Thymus (tissue), 11 donors: ENCODE data around the gene TRMT44. TPM values are rescaled to one million over a fixed set of nuclear protein-coding genes. Genes with fewer than 3 reads are reported as not detected.

Experiments used
- DNase-seq, 9 donors: peaks; one replicate each; pipeline ENCODE4 v3.0.0-alpha.2; 2013; ENCODE audit warnings: low spot score in 9 of 9, low read depth in 6 of 9, missing footprints in 1 of 9
- H3K27ac ChIP-seq, 2 donors: one replicate each; pipeline ENCODE4 v1.5.1; 2013; ENCODE audit warnings: control low read depth in 1 of 2, low read depth in 1 of 2, low read length in 1 of 2, mild to moderate bottlenecking in 1 of 2, moderate library complexity in 1 of 2
- H3K27me3 ChIP-seq, 2 donors: one replicate each; pipeline ENCODE4 v1.5.1; 2013; ENCODE audit warnings: low read length in 1 of 2; ENCODE audit not compliant: control insufficient read depth in 2 of 2, insufficient read depth in 1 of 2
- H3K36me3 ChIP-seq, 2 donors: one replicate each; pipeline ENCODE4 v1.5.1; 2013; ENCODE audit warnings: low read length in 1 of 2, mild to moderate bottlenecking in 1 of 2, moderate library complexity in 1 of 2; ENCODE audit not compliant: control insufficient read depth in 2 of 2, insufficient read depth in 2 of 2
- H3K4me1 ChIP-seq, 2 donors: one replicate each; pipeline ENCODE4 v1.5.1; 2013; ENCODE audit warnings: low read length in 2 of 2; ENCODE audit not compliant: control insufficient read depth in 2 of 2, insufficient read depth in 2 of 2
- H3K4me3 ChIP-seq, 2 donors: one replicate each; pipeline ENCODE4 v1.5.1; 2013; ENCODE audit warnings: low read length in 2 of 2, control low read depth in 1 of 2, mild to moderate bottlenecking in 1 of 2
- H3K9me3 ChIP-seq, 2 donors: one replicate each; pipeline ENCODE4 v1.5.1; 2013; ENCODE audit warnings: low read length in 1 of 2, mild to moderate bottlenecking in 1 of 2; ENCODE audit not compliant: control insufficient read depth in 2 of 2, insufficient read depth in 1 of 2
- WGBS: extraction: QIAGEN DNeasy Blood & Tissue Kit; methylation state at CpG from one replicate; pipeline ENCODE4 v1.1.7; 2013; 5-methylcytosine and 5-hydroxymethylcytosine counted together
- polyA plus RNA-seq: library from polyadenylated mRNA; stranded (reverse); fragments of 200-250 nt; gene quantifications from one replicate; pipeline ENCODE4 v1.2.3, GENCODE V29; 2013
- total RNA-seq: library from RNA; stranded (reverse); fragments of 120-200 nt; gene quantifications from one replicate; pipeline ENCODE4 v1.2.4, GENCODE V29; 2013
- donor health status: healthy.

The TRMT44 gene
- total and polyA plus RNA-seq, 2 donors, result 8.4 to 9.5 TPM

- no peak for DNase-seq
- no peak overlapping the region for H3K27ac ChIP-seq
- H3K4me1 ChIP-seq, result no peaks in the 10 kb centered on the region
- no peaks in the 10 kb centered on the region for H3K36me3 ChIP-seq
- no peaks in the 10 kb centered on the region for H3K27me3 ChIP-seq
- H3K4me3 ChIP-seq, result no peak overlapping the region
- no peaks in the 10 kb centered on the region for H3K9me3 ChIP-seq
- 89% methylated on average over 13 of the region's 13 CpGs for WGBS
These were observed 82.6 kb downstream of the TRMT44 start for GRCh38 chr4:8523175-8523574.

GRCh38 chr4:8523766-8524165 is 83.2 kb downstream of the TRMT44 start:
- Histone ChIP-seq H3K4me1 (no peaks in the 10 kb centered on the region), H3K27me3 (no peaks in the 10 kb centered on the region), H3K27ac (no peak overlapping the region), H3K36me3 (no peaks in the 10 kb centered on the region), H3K4me3 (no peak overlapping the region), H3K9me3 (no peaks in the 10 kb centered on the region)
- WGBS, result 92% methylated on average over 3 of the region's 3 CpGs
- DNase-seq, result no peak

GRCh38 chr4:8524595-8525382 is 84.2 kb downstream of the TRMT44 start:
- Histone ChIP-seq H3K9me3 (no peaks in the 10 kb centered on the region), H3K36me3 (no peaks in the 10 kb centered on the region), H3K4me3 (no peak overlapping the region), H3K27me3 (no peaks in the 10 kb centered on the region), H3K27ac (no peak overlapping the region), H3K4me1 (no peaks in the 10 kb centered on the region)
- WGBS, result 87% methylated on average over 12 of the region's 12 CpGs
- DNase-seq, result no peak

DNA sequence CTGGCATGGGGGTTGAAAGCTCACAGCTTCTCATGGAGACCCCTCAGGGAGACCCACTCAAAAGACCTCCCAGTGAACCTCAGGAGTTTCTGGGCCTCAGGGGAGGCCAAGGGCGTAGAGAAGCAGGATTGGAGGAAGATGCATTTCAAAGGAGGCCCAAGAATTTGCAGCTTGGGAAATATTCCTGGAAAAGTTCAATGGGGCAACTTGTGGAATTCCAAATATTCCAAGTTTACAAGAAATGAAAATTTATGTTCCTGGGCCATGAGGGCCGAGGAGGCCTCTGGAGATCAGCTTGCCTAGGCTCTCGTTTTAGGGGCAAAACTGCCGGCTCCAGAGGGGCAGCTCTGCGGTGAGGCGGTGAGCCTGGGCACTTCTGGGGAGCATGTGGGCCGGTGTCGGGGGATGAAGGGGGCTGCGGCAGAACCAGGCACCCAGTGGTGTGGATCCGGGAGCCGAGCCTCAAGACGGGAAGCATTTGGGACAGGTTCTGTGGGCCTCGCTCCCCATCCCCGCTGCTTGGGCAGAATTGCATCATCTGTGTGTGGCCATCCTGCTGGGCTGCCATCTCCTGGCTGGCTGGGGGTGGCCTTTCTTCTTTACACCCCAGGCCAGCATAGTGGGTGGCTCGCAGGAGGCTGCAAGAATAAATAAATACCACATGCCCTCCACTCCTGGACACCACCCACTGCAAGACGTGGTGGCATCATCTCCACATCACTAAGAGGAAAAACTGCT is 85.0 kb downstream of the TRMT44 start:
- no peaks in the 10 kb centered on the region for H3K4me1 ChIP-seq
- H3K27me3 ChIP-seq, result no peaks in the 10 kb centered on the region
- DNase-seq, result no peak
- H3K36me3 ChIP-seq, result no peaks in the 10 kb centered on the region
- H3K27ac ChIP-seq, result no peak overlapping the region
- H3K9me3 ChIP-seq, result no peaks in the 10 kb centered on the region
- H3K4me3 ChIP-seq, result no peak overlapping the region
- WGBS, result 90% methylated on average over 16 of the region's 16 CpGs

Other genes with a start within 250 kb of the TRMT44 start
- gene SH3TC1, start 241.5 kb upstream of the TRMT44 start, total RNA-seq, result 146 TPM
- 114 TPM for gene SH3TC1, start 241.5 kb upstream of the TRMT44 start, polyA plus RNA-seq
- 1.5 TPM for gene HTRA3, start 171.0 kb upstream of the TRMT44 start, total RNA-seq
- gene HTRA3, start 171.0 kb upstream of the TRMT44 start, polyA plus RNA-seq, result 2.1 TPM
- 8.7 TPM for gene ACOX3, start 54 bp upstream of the TRMT44 start, total RNA-seq
- 18.1 TPM for gene ACOX3, start 54 bp upstream of the TRMT44 start, polyA plus RNA-seq
- 0.05 TPM for gene GPR78, start 139.6 kb downstream of the TRMT44 start, total RNA-seq
- gene GPR78, start 139.6 kb downstream of the TRMT44 start, polyA plus RNA-seq, result 0.91 TPM
- 0.94 TPM for gene CPZ, start 152.0 kb downstream of the TRMT44 start, total RNA-seq
- gene CPZ, start 152.0 kb downstream of the TRMT44 start, polyA plus RNA-seq, result 4.4 TPM